ENCODE measurements around the gene TIMM13.

DNA sequence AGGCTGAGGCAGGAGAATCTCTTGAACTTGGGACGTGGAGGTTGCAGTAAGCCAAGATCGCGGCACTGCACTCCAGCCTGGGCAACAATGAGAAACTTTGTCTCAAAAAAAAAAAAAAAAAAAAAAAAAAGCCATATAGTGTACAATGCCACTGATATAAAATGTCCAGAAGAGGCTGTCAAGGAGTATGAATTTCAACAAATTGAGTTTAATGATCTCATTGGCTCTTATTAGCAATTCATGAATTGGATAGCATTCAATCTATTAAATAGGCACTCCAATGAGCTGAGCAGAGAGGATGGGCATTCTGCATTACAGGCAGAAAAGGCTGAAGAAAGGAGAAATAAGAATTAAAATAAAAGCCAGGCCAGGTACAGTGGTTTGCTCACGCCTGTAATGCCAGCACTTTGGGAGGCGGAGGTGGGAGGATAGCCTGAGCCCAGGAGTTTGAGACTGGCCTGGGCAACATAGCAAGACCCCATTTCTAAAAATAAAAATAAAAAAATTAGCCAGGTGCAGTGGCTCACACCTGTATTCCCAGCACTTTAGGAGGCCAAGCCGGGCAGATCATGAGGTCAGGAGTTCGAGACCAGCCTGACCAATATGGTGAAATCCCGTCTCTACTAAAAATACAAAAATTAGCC is 30.1 kb upstream of the TIMM13 start:
- no peak for TF ChIP-seq POLR2A (IDR thresholded peaks at IDR 0.05)
- TF ChIP-seq, protein P1, sequence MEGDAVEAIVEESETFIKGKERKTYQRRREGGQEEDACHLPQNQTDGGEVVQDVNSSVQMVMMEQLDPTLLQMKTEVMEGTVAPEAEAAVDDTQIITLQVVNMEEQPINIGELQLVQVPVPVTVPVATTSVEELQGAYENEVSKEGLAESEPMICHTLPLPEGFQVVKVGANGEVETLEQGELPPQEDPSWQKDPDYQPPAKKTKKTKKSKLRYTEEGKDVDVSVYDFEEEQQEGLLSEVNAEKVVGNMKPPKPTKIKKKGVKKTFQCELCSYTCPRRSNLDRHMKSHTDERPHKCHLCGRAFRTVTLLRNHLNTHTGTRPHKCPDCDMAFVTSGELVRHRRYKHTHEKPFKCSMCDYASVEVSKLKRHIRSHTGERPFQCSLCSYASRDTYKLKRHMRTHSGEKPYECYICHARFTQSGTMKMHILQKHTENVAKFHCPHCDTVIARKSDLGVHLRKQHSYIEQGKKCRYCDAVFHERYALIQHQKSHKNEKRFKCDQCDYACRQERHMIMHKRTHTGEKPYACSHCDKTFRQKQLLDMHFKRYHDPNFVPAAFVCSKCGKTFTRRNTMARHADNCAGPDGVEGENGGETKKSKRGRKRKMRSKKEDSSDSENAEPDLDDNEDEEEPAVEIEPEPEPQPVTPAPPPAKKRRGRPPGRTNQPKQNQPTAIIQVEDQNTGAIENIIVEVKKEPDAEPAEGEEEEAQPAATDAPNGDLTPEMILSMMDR (IDR thresholded peaks at IDR 0.05), result no peak
